ENCODE results near the gene CIDEB. TPM values are rescaled to one million over a fixed set of nuclear protein-coding genes. Genes with fewer than 3 reads are reported as not detected.
A peak's percentile ranks its signal among the peaks of the same experiment; 100 is the strongest.

The CIDEB gene
- total and polyA plus RNA-seq, 9 of the 15 experiments (the other 6 are each of a cell fraction or from before 2014, with no cell fraction given) = 0.03 to 0.35 (median 0.09) TPM; not detected in 3

- Histone ChIP-seq H3K4me2 (ENCODE audit: insufficient read depth, low read length) (peak overlapping the region; percentile 91), H3K27ac (ENCODE audit: extremely low read depth, low read depth, low read length) (peak overlapping the region; percentile 75), H2AFZ (ENCODE audit: low read depth, low read length) (peak overlapping the region; percentile 49), H3K36me3 (ENCODE audit: control insufficient read depth, insufficient read depth, low read length) (peaks cover 57% of the 10 kb centered on the region), H3K79me2 (ENCODE audit: control insufficient read depth, insufficient read depth, low read length) (peaks cover 28% of the 10 kb centered on the region), H3K4me1 (replicated peaks in 1 of 2; ENCODE audit: control insufficient read depth in 2 of 2, insufficient read depth in 2 of 2, low read length in 2 of 2) (peaks cover 12 to 14% of the 10 kb centered on the region in 2 experiments; a peak in 4 of 5 replicates), H3K9ac (ENCODE audit: insufficient read depth in 1 of 2, low read depth in 2 of 2, low read length in 2 of 2) (peak overlapping the region; percentile 76 to 96), H3K9me3 (replicated peaks; ENCODE audit: control insufficient read depth, insufficient read depth, low read depth, low read length) (no peaks in the 10 kb centered on the region), H4K20me1 (replicated peaks; ENCODE audit: control insufficient read depth, insufficient read depth, low read length) (no peaks in the 10 kb centered on the region), H3K9me1 (ENCODE audit: control insufficient read depth, insufficient read depth, low read length) (peaks cover 3% of the 10 kb centered on the region), H3K27me3 (ENCODE audit: control insufficient read depth in 2 of 2, insufficient read depth in 2 of 2, low read length in 2 of 2) (no peaks in the 10 kb centered on the region), H3K4me3 (peak overlapping the region; percentile 71)
- DNase-seq (ENCODE audit: extremely low read depth in 1 of 4, low spot score in 3 of 4) (peak in 1 of 4 experiments; percentile 14), FAIRE-seq (no peak), ATAC-seq (no peak)
- no TSS peak for BruUV-seq (replicated peaks)
- in situ Hi-C loops (cut with MboI) (no loop called here), intact Hi-C loops (cut with micrococcal nuclease) (no loop called here)
- TF ChIP-seq ARID3A (IDR thresholded peaks at IDR 0.05; ENCODE audit: borderline replicate concordance, low read depth, low read length) = no peak
- no peak for TF ChIP-seq ZNF77 (CRISPR knock-in tag; IDR thresholded peaks at IDR 0.05)
- no peak for TF ChIP-seq E4F1 (CRISPR knock-in tag; IDR thresholded peaks at IDR 0.05; ENCODE audit: borderline replicate concordance)
- no peak for TF ChIP-seq ZNF175 (CRISPR knock-in tag; IDR thresholded peaks at IDR 0.05; ENCODE audit: low read depth)
- TF ChIP-seq THRAP3 (IDR thresholded peaks at IDR 0.05; ENCODE audit: borderline replicate concordance) = no peak
- no peak for TF ChIP-seq ZBTB2 (IDR thresholded peaks at IDR 0.05)
- TF ChIP-seq ZNF311 (CRISPR knock-in tag; IDR thresholded peaks at IDR 0.05) = no peak
- no peak for TF ChIP-seq NFATC3 (IDR thresholded peaks at IDR 0.05)
- TF ChIP-seq MAFF (IDR thresholded peaks at IDR 0.05; ENCODE audit: low read length) = no peak
- TF ChIP-seq SMARCC2 (IDR thresholded peaks at IDR 0.05; ENCODE audit: low read depth) = no peak
- no peak for TF ChIP-seq ZNF24 (IDR thresholded peaks at IDR 0.05)
- TF ChIP-seq PRMT5 (CRISPR knock-in tag; IDR thresholded peaks at IDR 0.05) = no peak
- no peak for TF ChIP-seq ZNF592 (IDR thresholded peaks at IDR 0.05)
- ChIA-PET POLR2A (interaction anchor here (0.6 to 2.3 kb wide), 9 partner anchors 9 to 186 kb away, joined by 3 to 10 read pairs (median 3); partner anchors contain the start of genes DCAF11, IPO4, NRL and RABGGTA), CTCF (ENCODE audit: low intra/inter-chr PET ratio) (no interaction called here)
- WGBS (ENCODE audit: insufficient coverage, low coverage, missing lambda C conversion rate) = 3% methylated on average over 11 of the region's 16 CpGs
Measured at GRCh38 chr14:24300326-24300980, 7.3 kb downstream of the CIDEB start.

All from K562 (cell line).